Measurements from ENCODE around the gene DDX28. TPM values are rescaled to one million over a fixed set of nuclear protein-coding genes. Genes with fewer than 3 reads are reported as not detected.
A peak's percentile ranks its signal among the peaks of the same experiment; 100 is the strongest.

The DDX28 gene
- total and polyA plus RNA-seq, 11 donors = 4.4 to 11.9 (median 8.8) TPM

- no peak overlapping the region for H3K4me3 ChIP-seq
- WGBS, 4 donors = 46 to 57% (median 49%) methylated on average over 6 of the region's 6 CpGs
- intact Hi-C loops (cut with DNase I) = no loop called here
- H3K9me3 ChIP-seq = no peaks in the 10 kb centered on the region
- peak; percentile 20 to 90 (median 66) for ATAC-seq
- no peak for TF ChIP-seq POLR2A (IDR thresholded peaks at IDR 0.05)
- no peak for TF ChIP-seq CTCF (IDR thresholded peaks at IDR 0.05)
- H3K27me3 ChIP-seq = no peaks in the 10 kb centered on the region
- DNase-seq = peak in 4 of 5 donors; percentile 33 to 59 (median 45)
- H3K27ac ChIP-seq = peak overlapping the region in 5 of 12 donors; percentile 19 to 94 (median 34)
- peaks cover 0 to 47% (median under 1%) of the 10 kb centered on the region in 12 donors for H3K4me1 ChIP-seq
- no peaks in the 10 kb centered on the region for H3K36me3 ChIP-seq
Observed at GRCh38 chr16:68005786-68006286, 17.2 kb downstream of the DDX28 start.

- 81 to 88% (median 86%) methylated on average over 9 of the region's 9 CpGs for WGBS, 4 donors
- intact Hi-C loops (cut with DNase I) = no loop called here
- H3K4me3 ChIP-seq = no peak overlapping the region
Observed at GRCh38 chr16:68005211-68005610, 17.8 kb downstream of the DDX28 start.

GRCh38 chr16:68003031-68003430 is 20.0 kb downstream of the DDX28 start:
- H3K4me3 ChIP-seq = no peak overlapping the region
- DNase-seq = no peak
- intact Hi-C loops (cut with DNase I) = no loop called here

More at GRCh38 chr16:68005211-68005610, 17.8 kb downstream of the DDX28 start:
- Histone ChIP-seq H3K9me3 (no peaks in the 10 kb centered on the region), H3K4me1 (peaks cover 0 to 53% (median 2%) of the 10 kb centered on the region in 12 donors), H3K27me3 (no peaks in the 10 kb centered on the region), H3K36me3 (no peaks in the 10 kb centered on the region), H3K27ac (peak overlapping the region in 5 of 12 donors; percentile 17 to 94 (median 24))
- TF ChIP-seq CTCF (IDR thresholded peaks at IDR 0.05) = no peak
- TF ChIP-seq POLR2A (IDR thresholded peaks at IDR 0.05) = no peak
- ATAC-seq (no peak), DNase-seq (no peak)

GRCh38 chr16:68000450-68000849 is 22.6 kb downstream of the DDX28 start:
- no peaks in the 10 kb centered on the region for H3K36me3 ChIP-seq
- DNase-seq (peak in 2 of 5 donors; percentile 36 to 53), ATAC-seq (peak; percentile 39 to 90 (median 68))
- intact Hi-C loops (cut with DNase I) = no loop called here
- no peak for TF ChIP-seq CTCF (IDR thresholded peaks at IDR 0.05)
- no peak for TF ChIP-seq POLR2A (IDR thresholded peaks at IDR 0.05)
- 46 to 56% (median 50%) methylated on average over 3 of the region's 3 CpGs for WGBS, 4 donors
- no peaks in the 10 kb centered on the region for H3K9me3 ChIP-seq
- peak overlapping the region in 11 of 12 donors; percentile 40 to 94 (median 67) for H3K27ac ChIP-seq
- H3K27me3 ChIP-seq = no peaks in the 10 kb centered on the region
- peak overlapping the region in 3 of 12 donors; percentile 15 to 56 (median 18) for H3K4me3 ChIP-seq
- H3K4me1 ChIP-seq = peaks cover 0 to 57% (median 8%) of the 10 kb centered on the region in 12 donors

More at GRCh38 chr16:68003031-68003430, 20.0 kb downstream of the DDX28 start:
- no peak for ATAC-seq
- Histone ChIP-seq H3K4me1 (peaks cover 0 to 61% (median 8%) of the 10 kb centered on the region in 12 donors), H3K36me3 (no peaks in the 10 kb centered on the region), H3K9me3 (no peaks in the 10 kb centered on the region), H3K27ac (no peak overlapping the region), H3K27me3 (no peaks in the 10 kb centered on the region)
- TF ChIP-seq POLR2A (IDR thresholded peaks at IDR 0.05) (no peak), CTCF (IDR thresholded peaks at IDR 0.05) (no peak)
- WGBS, 4 donors = 84 to 86% (median 84%) methylated on average over 4 of the region's 4 CpGs
